ENCODE results near the gene SPR. TPM values are rescaled to one million over a fixed set of nuclear protein-coding genes. Genes with fewer than 3 reads are reported as not detected.

SPR gene
- total and polyA plus RNA-seq, 2 of the 13 experiments (the other 11 are each of a cell fraction or from before 2014, with no cell fraction given): 34.0 to 96.0 TPM

DNA sequence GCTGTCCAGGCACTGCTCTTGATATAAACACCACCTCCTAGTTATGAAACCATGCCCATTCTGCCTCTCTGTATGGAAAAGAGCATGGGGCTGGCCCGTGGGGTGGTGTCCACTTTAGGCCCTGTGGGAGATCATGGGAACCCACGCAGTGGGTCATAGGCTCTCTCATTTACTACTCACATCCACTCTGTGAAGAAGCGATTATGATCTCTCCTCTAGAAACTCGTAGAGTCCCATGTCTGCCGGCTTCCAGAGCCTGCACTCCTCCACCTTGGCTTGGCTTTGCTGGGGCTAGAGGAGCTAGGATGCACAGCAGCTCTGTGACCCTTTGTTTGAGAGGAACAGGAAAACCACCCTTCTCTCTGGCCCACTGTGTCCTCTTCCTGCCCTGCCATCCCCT is 46.0 kb downstream of the SPR start:
- Histone ChIP-seq H3K27me3 (ENCODE audit: control insufficient read depth in 1 of 2, insufficient read depth in 2 of 2, low read length in 2 of 2) (peaks cover 0 to 20% of the 10 kb centered on the region in 2 experiments; a peak in 3 of 5 replicates), H3K79me2 (ENCODE audit: insufficient read depth, low read length) (no peaks in the 10 kb centered on the region), H3K4me3 (replicated peaks in 1 of 3; ENCODE audit: insufficient read depth in 1 of 3, low read depth in 2 of 3, low read length in 3 of 3) (no peak overlapping the region), H3K9me3 (ENCODE audit: low read length) (no peaks in the 10 kb centered on the region), H3K4me2 (ENCODE audit: low read depth, low read length) (no peak overlapping the region), H2AFZ (ENCODE audit: low read length) (no peak overlapping the region), H3K4me1 (ENCODE audit: insufficient read depth, low read length) (peaks cover 9% of the 10 kb centered on the region; the same call in 1 of the 2 replicates), H4K20me1 (ENCODE audit: insufficient read depth, low read length) (no peaks in the 10 kb centered on the region; the same call in 1 of the 2 replicates), H3K27ac (ENCODE audit: extremely low read length, insufficient read depth, low read length) (no peak overlapping the region), H3K9ac (ENCODE audit: insufficient read depth, low read depth, low read length) (no peak overlapping the region), H3K36me3 (replicated peaks in 1 of 2; ENCODE audit: control insufficient read depth in 1 of 2, insufficient read depth in 2 of 2, low read length in 2 of 2) (no peaks in the 10 kb centered on the region)
- CTCF ChIA-PET (ENCODE audit: low intra/inter-chr PET ratio, low total read pairs): interaction anchor here (4.9 kb wide), 1 partner anchor 39 kb away, joined by 67 read pairs; no protein-coding TSS in a partner anchor
- no TSS peak for BruUV-seq (replicated peaks)
- POLR2A ChIA-PET: interaction anchor here (1.9 kb wide), 1 partner anchor 40 kb away, joined by 4 read pairs; no protein-coding TSS in a partner anchor
- ATAC-seq: no peak
- in situ Hi-C loops (cut with HindIII; ENCODE audit: extremely low pct_ligation_motif_present, low pct_unique_long_range_greater_than_20kb) (no loop called here), intact Hi-C loops (cut with micrococcal nuclease; ENCODE audit: unreplicated experiment) (no loop called here)
- 62% methylated on average over 5 of the region's 5 CpGs for WGBS (ENCODE audit: low lambda C conversion rate)
- no peak for DNase-seq (ENCODE audit: low spot score)
- no peak for FAIRE-seq
- TF ChIP-seq, protein P1, sequence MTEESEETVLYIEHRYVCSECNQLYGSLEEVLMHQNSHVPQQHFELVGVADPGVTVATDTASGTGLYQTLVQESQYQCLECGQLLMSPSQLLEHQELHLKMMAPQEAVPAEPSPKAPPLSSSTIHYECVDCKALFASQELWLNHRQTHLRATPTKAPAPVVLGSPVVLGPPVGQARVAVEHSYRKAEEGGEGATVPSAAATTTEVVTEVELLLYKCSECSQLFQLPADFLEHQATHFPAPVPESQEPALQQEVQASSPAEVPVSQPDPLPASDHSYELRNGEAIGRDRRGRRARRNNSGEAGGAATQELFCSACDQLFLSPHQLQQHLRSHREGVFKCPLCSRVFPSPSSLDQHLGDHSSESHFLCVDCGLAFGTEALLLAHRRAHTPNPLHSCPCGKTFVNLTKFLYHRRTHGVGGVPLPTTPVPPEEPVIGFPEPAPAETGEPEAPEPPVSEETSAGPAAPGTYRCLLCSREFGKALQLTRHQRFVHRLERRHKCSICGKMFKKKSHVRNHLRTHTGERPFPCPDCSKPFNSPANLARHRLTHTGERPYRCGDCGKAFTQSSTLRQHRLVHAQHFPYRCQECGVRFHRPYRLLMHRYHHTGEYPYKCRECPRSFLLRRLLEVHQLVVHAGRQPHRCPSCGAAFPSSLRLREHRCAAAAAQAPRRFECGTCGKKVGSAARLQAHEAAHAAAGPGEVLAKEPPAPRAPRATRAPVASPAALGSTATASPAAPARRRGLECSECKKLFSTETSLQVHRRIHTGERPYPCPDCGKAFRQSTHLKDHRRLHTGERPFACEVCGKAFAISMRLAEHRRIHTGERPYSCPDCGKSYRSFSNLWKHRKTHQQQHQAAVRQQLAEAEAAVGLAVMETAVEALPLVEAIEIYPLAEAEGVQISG (CRISPR knock-in tag; IDR thresholded peaks at IDR 0.05): no peak
- TF ChIP-seq RFXANK (CRISPR knock-in tag; IDR thresholded peaks at IDR 0.05) (no peak), IRX3 (CRISPR knock-in tag; IDR thresholded peaks at IDR 0.05; ENCODE audit: borderline replicate concordance, low read depth) (no peak), ZNF879 (CRISPR knock-in tag; IDR thresholded peaks at IDR 0.05) (no peak), ZNF44 (CRISPR knock-in tag; IDR thresholded peaks at IDR 0.05) (no peak), KLF12 (CRISPR knock-in tag; IDR thresholded peaks at IDR 0.05; ENCODE audit: borderline replicate concordance) (no peak), CCDC6 (CRISPR knock-in tag; IDR thresholded peaks at IDR 0.05) (no peak), XRCC5 (optimal IDR thresholded peaks at IDR 0.05; ENCODE audit: low read length) (no peak), RNF2 (conservative IDR thresholded peaks at IDR 0.05; ENCODE audit: low read depth) (no peak), SALL1 (CRISPR knock-in tag; IDR thresholded peaks at IDR 0.05) (no peak), SP5 (CRISPR knock-in tag; IDR thresholded peaks at IDR 0.05; ENCODE audit: borderline replicate concordance, low read depth) (no peak), ZNF121 (CRISPR knock-in tag; IDR thresholded peaks at IDR 0.05) (no peak)
- TF ChIP-seq, protein P2, sequence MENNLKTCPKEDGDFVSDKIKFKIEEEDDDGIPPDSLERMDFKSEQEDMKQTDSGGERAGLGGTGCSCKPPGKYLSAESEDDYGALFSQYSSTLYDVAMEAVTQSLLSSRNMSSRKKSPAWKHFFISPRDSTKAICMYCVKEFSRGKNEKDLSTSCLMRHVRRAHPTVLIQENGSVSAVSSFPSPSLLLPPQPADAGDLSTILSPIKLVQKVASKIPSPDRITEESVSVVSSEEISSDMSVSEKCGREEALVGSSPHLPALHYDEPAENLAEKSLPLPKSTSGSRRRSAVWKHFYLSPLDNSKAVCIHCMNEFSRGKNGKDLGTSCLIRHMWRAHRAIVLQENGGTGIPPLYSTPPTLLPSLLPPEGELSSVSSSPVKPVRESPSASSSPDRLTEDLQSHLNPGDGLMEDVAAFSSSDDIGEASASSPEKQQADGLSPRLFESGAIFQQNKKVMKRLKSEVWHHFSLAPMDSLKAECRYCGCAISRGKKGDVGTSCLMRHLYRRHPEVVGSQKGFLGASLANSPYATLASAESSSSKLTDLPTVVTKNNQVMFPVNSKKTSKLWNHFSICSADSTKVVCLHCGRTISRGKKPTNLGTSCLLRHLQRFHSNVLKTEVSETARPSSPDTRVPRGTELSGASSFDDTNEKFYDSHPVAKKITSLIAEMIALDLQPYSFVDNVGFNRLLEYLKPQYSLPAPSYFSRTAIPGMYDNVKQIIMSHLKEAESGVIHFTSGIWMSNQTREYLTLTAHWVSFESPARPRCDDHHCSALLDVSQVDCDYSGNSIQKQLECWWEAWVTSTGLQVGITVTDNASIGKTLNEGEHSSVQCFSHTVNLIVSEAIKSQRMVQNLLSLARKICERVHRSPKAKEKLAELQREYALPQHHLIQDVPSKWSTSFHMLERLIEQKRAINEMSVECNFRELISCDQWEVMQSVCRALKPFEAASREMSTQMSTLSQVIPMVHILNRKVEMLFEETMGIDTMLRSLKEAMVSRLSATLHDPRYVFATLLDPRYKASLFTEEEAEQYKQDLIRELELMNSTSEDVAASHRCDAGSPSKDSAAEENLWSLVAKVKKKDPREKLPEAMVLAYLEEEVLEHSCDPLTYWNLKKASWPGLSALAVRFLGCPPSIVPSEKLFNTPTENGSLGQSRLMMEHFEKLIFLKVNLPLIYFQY (CRISPR knock-in tag; IDR thresholded peaks at IDR 0.05; ENCODE audit: borderline replicate concordance): no peak
- TF ChIP-seq, protein P3, sequence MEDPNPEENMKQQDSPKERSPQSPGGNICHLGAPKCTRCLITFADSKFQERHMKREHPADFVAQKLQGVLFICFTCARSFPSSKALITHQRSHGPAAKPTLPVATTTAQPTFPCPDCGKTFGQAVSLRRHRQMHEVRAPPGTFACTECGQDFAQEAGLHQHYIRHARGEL (CRISPR knock-in tag; IDR thresholded peaks at IDR 0.05): no peak
